ENCODE results near the gene SHB. TPM values are rescaled to one million over a fixed set of nuclear protein-coding genes. Genes with fewer than 3 reads are reported as not detected.

The SHB gene
- total RNA-seq, 1 experiment from 2014 or later, result 23.8 TPM

GRCh38 chr9:37986001-37986400 lies 83.0 kb downstream of the SHB start:
- Histone ChIP-seq H3K79me2 (ENCODE audit: low read depth) (peaks cover 61% of the 10 kb centered on the region), H3K36me3 (ENCODE audit: low read depth) (no peaks in the 10 kb centered on the region), H2AFZ (no peak overlapping the region), H4K20me1 (ENCODE audit: insufficient read depth) (peaks cover 56% of the 10 kb centered on the region), H3K9me2 (ENCODE audit: insufficient read depth) (no peaks in the 10 kb centered on the region), H3K4me1 (replicated peaks; ENCODE audit: insufficient read depth) (no peaks in the 10 kb centered on the region), H3K4me2 (no peak overlapping the region), H3K27me3 (ENCODE audit: insufficient read depth, low read depth) (no peaks in the 10 kb centered on the region), H3F3A (ENCODE audit: insufficient read depth, low read depth) (peaks cover 6% of the 10 kb centered on the region; the same call in 1 of the 2 replicates), H3K9me3 (ENCODE audit: insufficient read depth, low read depth) (no peaks in the 10 kb centered on the region), H3K4me3 (no peak overlapping the region), H3K27ac (no peak overlapping the region)
- POLR2A ChIA-PET (ENCODE audit: unreplicated experiment), result no interaction called here
- TF ChIP-seq CTCF (conservative IDR thresholded peaks at IDR 0.05) (no peak), EZH2 (IDR thresholded peaks at IDR 0.05; ENCODE audit: low read depth) (no peak)
- DNase-seq, result no peak
- intact Hi-C loops (cut with micrococcal nuclease; ENCODE audit: unreplicated experiment), result no loop called here
- CTCF ChIA-PET, result no interaction called here
- no TSS peak for BruUV-seq (replicated peaks)

- no peak overlapping the region for H3K27ac ChIP-seq
- intact Hi-C loops (cut with micrococcal nuclease; ENCODE audit: unreplicated experiment), result no loop called here
- no peak overlapping the region for H3K4me2 ChIP-seq
- no peak overlapping the region for H2AFZ ChIP-seq
- BruUV-seq (replicated peaks), result no TSS peak
- peaks cover 52% of the 10 kb centered on the region for H3K79me2 ChIP-seq (ENCODE audit: low read depth)
- TF ChIP-seq CTCF (conservative IDR thresholded peaks at IDR 0.05) (no peak), EZH2 (IDR thresholded peaks at IDR 0.05; ENCODE audit: low read depth) (no peak)
- H3K4me1 ChIP-seq (replicated peaks; ENCODE audit: insufficient read depth), result no peaks in the 10 kb centered on the region
- H3K4me3 ChIP-seq, result no peak overlapping the region
- DNase-seq, result no peak
- H4K20me1 ChIP-seq (ENCODE audit: insufficient read depth), result peaks cover 55% of the 10 kb centered on the region
- H3K9me3 ChIP-seq (ENCODE audit: insufficient read depth, low read depth), result no peaks in the 10 kb centered on the region
- no peaks in the 10 kb centered on the region for H3K36me3 ChIP-seq (ENCODE audit: low read depth)
- POLR2A ChIA-PET (ENCODE audit: unreplicated experiment), result no interaction called here
- CTCF ChIA-PET, result no interaction called here
- no peaks in the 10 kb centered on the region for H3K9me2 ChIP-seq (ENCODE audit: insufficient read depth)
- H3K27me3 ChIP-seq (ENCODE audit: insufficient read depth, low read depth), result no peaks in the 10 kb centered on the region
- H3F3A ChIP-seq (ENCODE audit: insufficient read depth, low read depth), result peaks cover 11% of the 10 kb centered on the region; the same call in 1 of the 2 replicates
These were observed 84.1 kb downstream of the SHB start for GRCh38 chr9:37984672-37985611.

- H3K9me3 ChIP-seq (ENCODE audit: insufficient read depth, low read depth), result no peaks in the 10 kb centered on the region
- POLR2A ChIA-PET (ENCODE audit: unreplicated experiment), result no interaction called here
- H2AFZ ChIP-seq, result no peak overlapping the region
- H3K9me2 ChIP-seq (ENCODE audit: insufficient read depth), result no peaks in the 10 kb centered on the region
- CTCF ChIA-PET, result no interaction called here
- H3K36me3 ChIP-seq (ENCODE audit: low read depth), result no peaks in the 10 kb centered on the region
- peaks cover 51% of the 10 kb centered on the region for H4K20me1 ChIP-seq (ENCODE audit: insufficient read depth)
- H3K27ac ChIP-seq, result no peak overlapping the region
- intact Hi-C loops (cut with micrococcal nuclease; ENCODE audit: unreplicated experiment), result no loop called here
- no peaks in the 10 kb centered on the region for H3K4me1 ChIP-seq (replicated peaks; ENCODE audit: insufficient read depth)
- H3K4me3 ChIP-seq, result no peak overlapping the region
- DNase-seq, result no peak
- no peaks in the 10 kb centered on the region for H3K27me3 ChIP-seq (ENCODE audit: insufficient read depth, low read depth)
- TF ChIP-seq EZH2 (IDR thresholded peaks at IDR 0.05; ENCODE audit: low read depth) (no peak), CTCF (conservative IDR thresholded peaks at IDR 0.05) (no peak)
- no TSS peak for BruUV-seq (replicated peaks)
- H3K4me2 ChIP-seq, result no peak overlapping the region
- H3K79me2 ChIP-seq (ENCODE audit: low read depth), result peaks cover 49% of the 10 kb centered on the region
- peaks cover 11% of the 10 kb centered on the region; the same call in 1 of the 2 replicates for H3F3A ChIP-seq (ENCODE audit: insufficient read depth, low read depth)
These were observed 84.8 kb downstream of the SHB start for GRCh38 chr9:37984278-37984671.
